Lower leg skin (tissue), 4 donors: ENCODE measurements around the gene PNPO. TPM values are rescaled to one million over a fixed set of nuclear protein-coding genes. Genes with fewer than 3 reads are reported as not detected.

Experiments
- DNase-seq, 2 donors: peaks; one replicate each; pipeline ENCODE4 v3.0.0-alpha.2; 2019; ENCODE audit warnings: low spot score in 2 of 2
- H3K4me3 ChIP-seq: fragments of 200-600 bp; sonication (generic); 2 replicates; pipeline ENCODE4 v1.5.1; 2017; ENCODE audit warnings: mild to moderate bottlenecking, low read depth; ENCODE audit not compliant: poor library complexity, severe bottlenecking
- POLR2A ChIP-seq, 2 donors: fragments of 450-650 bp; IDR thresholded peaks; one replicate each; pipeline ENCODE4 v1.6.1; 2016 to 2017; ENCODE audit warnings: antibody characterized with exemption in 2 of 2, mild to moderate bottlenecking in 1 of 2, moderate library complexity in 1 of 2
- WGBS, 2 donors: methylation state at CpG; one replicate each; pipeline ENCODE4 v1.1.5; 2018; 5-methylcytosine and 5-hydroxymethylcytosine counted together
- intact Hi-C: fragments of 100-400 bp; cut with DNase I; formaldehyde crosslinking; loops from one replicate; pipeline ENCODE4 v1.15.0; 2023; ENCODE audit warnings: low total_unique reads
- total RNA-seq, 4 donors: library from RNA; depleted of rRNA; stranded (reverse); fragments of >200 nt; gene quantifications; one replicate each; pipeline ENCODE4 v1.1.0, GENCODE V29; 2016
- TF ChIP-seq, protein P1 (sequence below), 3 donors: fragments of 450-650 bp; IDR thresholded peaks; one replicate each; pipeline ENCODE4 v1.5.1; 2016; ENCODE audit warnings: antibody characterized with exemption in 3 of 3, mild to moderate bottlenecking in 3 of 3, moderate library complexity in 2 of 3

PNPO gene
- total RNA-seq, 4 donors from 2014 or later = 20.2 to 36.8 (median 30.3) TPM

DNA sequence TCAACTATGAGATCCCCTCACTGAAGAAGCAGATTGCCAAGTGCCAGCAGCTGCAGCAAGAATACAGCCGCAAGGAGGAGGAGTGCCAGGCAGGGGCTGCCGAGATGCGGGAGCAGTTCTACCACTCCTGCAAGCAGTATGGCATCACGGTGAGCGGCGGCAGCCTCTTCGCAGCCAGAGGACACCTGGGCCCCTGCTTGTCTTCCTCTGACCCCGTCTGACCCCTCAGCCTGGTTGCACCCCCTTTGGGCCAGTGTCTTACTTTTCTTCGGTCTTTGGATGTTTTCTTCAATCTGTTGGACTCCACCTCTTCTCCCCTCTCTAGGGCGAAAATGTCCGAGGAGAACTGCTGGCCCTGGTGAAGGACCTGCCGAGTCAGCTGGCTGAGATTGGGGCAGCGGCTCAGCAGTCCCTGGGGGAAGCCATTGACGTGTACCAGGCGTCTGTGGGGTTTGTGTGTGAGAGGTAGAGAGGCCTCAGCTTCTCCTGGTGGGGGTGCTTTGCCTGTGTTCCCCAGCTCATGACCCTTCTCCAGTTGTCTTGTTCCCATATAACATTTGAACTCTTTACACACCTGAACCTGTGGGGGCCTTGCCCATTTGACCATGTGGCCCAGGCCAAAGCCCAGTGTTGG, 33.9 kb downstream of the PNPO start:
- DNase-seq = no peak
- no peak overlapping the region for H3K4me3 ChIP-seq
- TF ChIP-seq POLR2A (IDR thresholded peaks at IDR 0.05) = no peak
- TF ChIP-seq, protein P1, sequence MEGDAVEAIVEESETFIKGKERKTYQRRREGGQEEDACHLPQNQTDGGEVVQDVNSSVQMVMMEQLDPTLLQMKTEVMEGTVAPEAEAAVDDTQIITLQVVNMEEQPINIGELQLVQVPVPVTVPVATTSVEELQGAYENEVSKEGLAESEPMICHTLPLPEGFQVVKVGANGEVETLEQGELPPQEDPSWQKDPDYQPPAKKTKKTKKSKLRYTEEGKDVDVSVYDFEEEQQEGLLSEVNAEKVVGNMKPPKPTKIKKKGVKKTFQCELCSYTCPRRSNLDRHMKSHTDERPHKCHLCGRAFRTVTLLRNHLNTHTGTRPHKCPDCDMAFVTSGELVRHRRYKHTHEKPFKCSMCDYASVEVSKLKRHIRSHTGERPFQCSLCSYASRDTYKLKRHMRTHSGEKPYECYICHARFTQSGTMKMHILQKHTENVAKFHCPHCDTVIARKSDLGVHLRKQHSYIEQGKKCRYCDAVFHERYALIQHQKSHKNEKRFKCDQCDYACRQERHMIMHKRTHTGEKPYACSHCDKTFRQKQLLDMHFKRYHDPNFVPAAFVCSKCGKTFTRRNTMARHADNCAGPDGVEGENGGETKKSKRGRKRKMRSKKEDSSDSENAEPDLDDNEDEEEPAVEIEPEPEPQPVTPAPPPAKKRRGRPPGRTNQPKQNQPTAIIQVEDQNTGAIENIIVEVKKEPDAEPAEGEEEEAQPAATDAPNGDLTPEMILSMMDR (IDR thresholded peaks at IDR 0.05) = no peak
- intact Hi-C loops = no loop called here
- WGBS, 2 donors = 81 to 90% methylated on average over 15 of the region's 15 CpGs

DNA sequence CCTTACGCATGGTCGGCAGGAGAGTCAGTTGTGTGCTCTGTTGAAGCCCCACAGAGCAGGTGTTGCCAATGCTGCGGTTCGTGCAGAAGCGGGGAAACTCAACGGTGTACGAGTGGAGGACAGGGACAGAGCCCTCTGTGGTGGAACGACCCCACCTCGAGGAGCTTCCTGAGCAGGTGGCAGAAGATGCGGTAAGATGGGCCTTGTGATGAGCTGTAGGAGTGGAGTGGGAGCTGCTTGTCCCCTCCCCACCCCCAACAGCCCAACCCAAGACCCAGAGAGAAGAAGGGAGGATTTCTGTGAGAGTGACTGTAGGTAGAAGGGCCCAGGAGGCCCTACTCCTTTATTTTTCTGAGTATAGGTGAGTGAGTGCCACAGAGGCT, 34.4 kb downstream of the PNPO start:
- no peak for DNase-seq
- intact Hi-C loops = no loop called here
- H3K4me3 ChIP-seq = no peak overlapping the region
- no peak for TF ChIP-seq POLR2A (IDR thresholded peaks at IDR 0.05)
- TF ChIP-seq, protein P1 (IDR thresholded peaks at IDR 0.05) = no peak
- 93% methylated on average over 10 of the region's 10 CpGs for WGBS, 2 donors

DNA sequence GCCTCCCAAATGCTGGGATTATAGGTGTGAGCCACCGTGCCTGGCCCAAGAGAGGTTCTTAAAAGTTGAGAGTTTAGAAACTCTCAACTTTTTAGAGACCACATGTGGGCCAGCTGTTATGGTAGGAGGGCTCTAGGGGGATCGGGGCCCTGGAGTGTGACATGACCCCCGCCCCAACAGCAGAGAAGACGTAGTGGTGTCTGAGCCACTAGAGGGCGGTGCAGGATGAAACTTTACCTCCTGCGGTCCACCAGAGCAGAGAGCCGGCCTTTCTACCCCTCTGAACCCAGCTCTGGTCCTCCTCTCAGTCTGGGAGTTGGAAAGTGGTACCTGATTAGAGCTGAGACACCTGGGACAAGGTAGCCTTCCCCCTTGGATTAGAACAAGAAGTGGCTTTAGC, 37.0 kb downstream of the PNPO start:
- TF ChIP-seq, protein P1 (IDR thresholded peaks at IDR 0.05) = no peak
- no peak for TF ChIP-seq POLR2A (IDR thresholded peaks at IDR 0.05)
- no peak for DNase-seq
- WGBS, 2 donors = 36 to 51% methylated on average over 7 of the region's 7 CpGs
- intact Hi-C loops = no loop called here
- H3K4me3 ChIP-seq = no peak overlapping the region

DNA sequence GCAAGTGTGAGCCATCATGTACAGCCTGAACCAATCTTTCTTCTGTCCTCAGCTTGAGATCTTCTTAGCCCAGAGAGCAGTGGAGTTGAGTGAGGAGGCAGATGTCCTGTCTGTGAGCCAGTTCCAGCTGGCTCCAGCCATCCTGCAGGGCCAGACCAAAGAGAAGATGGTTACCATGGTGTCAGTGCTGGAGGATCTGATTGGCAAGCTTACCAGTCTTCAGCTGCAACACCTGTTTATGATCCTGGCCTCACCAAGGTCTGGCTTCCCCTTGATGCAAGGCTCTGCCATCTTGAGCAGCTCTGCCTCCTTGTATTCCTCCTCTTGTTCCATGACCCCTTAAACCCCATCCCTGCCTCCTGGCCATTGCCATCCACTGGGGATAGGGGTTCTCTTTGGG, 39.2 kb downstream of the PNPO start:
- DNase-seq = no peak
- no peak overlapping the region for H3K4me3 ChIP-seq
- TF ChIP-seq POLR2A (IDR thresholded peaks at IDR 0.05) = no peak
- TF ChIP-seq, protein P1 (IDR thresholded peaks at IDR 0.05) = no peak
- intact Hi-C loops = no loop called here

DNA sequence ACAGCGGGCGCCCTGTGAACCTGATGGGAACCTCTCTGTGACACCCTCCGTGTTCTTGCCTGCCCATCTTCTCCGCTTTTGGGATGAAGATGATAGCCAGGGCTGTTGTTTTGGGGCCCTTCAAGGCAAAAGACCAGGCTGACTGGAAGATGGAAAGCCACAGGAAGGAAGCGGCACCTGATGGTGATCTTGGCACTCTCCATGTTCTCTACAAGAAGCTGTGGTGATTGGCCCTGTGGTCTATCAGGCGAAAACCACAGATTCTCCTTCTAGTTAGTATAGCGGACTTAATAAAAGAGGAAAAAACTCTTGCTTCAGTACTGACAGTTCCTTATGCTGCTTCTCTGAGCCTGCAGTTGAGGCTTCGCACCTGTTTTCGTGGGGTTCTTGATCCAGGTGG, 40.1 kb downstream of the PNPO start:
- no peak overlapping the region for H3K4me3 ChIP-seq
- no peak for DNase-seq
- 87 to 96% methylated on average over 9 of the region's 9 CpGs for WGBS, 2 donors
- TF ChIP-seq POLR2A (IDR thresholded peaks at IDR 0.05) = no peak
- TF ChIP-seq, protein P1 (IDR thresholded peaks at IDR 0.05) = no peak
- intact Hi-C loops = no loop called here

DNA sequence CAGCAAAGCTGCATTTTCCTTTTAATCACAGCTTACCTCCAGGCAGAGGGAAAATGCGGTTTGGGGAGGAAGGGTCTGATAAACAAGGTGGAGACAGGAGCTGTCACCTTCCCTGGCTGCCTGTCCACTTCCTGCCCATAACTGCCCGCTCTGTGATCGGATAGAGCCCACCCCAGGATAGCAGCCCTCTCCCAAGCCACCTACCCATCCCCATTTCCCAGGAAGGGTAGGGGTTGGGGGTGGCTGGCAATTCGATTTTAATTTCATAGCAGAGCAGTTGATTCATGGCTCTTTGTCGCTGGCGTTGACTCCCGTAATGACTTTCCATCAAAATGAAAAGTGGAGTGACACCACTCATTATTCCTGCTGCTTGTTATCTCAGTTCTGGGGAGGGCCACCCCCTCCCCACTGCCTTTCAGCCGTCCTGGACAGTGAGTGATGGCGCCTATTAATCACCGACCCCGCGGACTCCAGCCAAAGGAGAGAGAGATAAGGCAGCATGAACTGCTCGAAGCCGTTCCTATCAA, 40.8 kb downstream of the PNPO start:
- WGBS, 2 donors = 70 to 78% methylated on average over 14 of the region's 14 CpGs
- intact Hi-C loops = no loop called here
- no peak overlapping the region for H3K4me3 ChIP-seq
- TF ChIP-seq POLR2A (IDR thresholded peaks at IDR 0.05) = no peak
- TF ChIP-seq, protein P1 (IDR thresholded peaks at IDR 0.05) = no peak
- DNase-seq = no peak
